Testis (tissue), 3 donors: ENCODE results near the gene PINLYP. TPM values are rescaled to one million over a fixed set of nuclear protein-coding genes. Genes with fewer than 3 reads are reported as not detected.

Source experiments
- DNase-seq: peaks from one replicate; pipeline ENCODE4 v3.0.0-alpha.2; 2019
- H3K27ac ChIP-seq, 2 donors: fragments of 200-600 bp; sonication (generic); one replicate each; pipeline ENCODE4 v1.5.1; 2019
- H3K27me3 ChIP-seq: fragments of 200-600 bp; sonication (generic); one replicate; pipeline ENCODE4 v1.5.1; 2019
- H3K36me3 ChIP-seq: fragments of 200-600 bp; sonication (generic); one replicate; pipeline ENCODE4 v1.5.1; 2017; ENCODE audit warnings: low read depth; ENCODE audit errors: missing control alignments
- H3K4me1 ChIP-seq: fragments of 200-600 bp; sonication (generic); one replicate; pipeline ENCODE4 v1.5.1; 2019
- H3K4me3 ChIP-seq, 2 donors: fragments of 200-600 bp; sonication (generic); one replicate each; pipeline ENCODE4 v1.5.1; 2017 to 2019
- H3K9me3 ChIP-seq: fragments of 200-600 bp; sonication (generic); one replicate; pipeline ENCODE4 v1.5.1; 2017
- POLR2A ChIP-seq: fragments of 450-650 bp; IDR thresholded peaks from one replicate; pipeline ENCODE4 v1.6.1; 2017; ENCODE audit warnings: antibody characterized with exemption, mild to moderate bottlenecking, moderate library complexity
- WGBS, 2 donors: methylation state at CpG; one replicate each; pipeline ENCODE4 v1.1.5; 2018; 5-methylcytosine and 5-hydroxymethylcytosine counted together
- intact Hi-C: fragments of 100-400 bp; cut with DNase I; formaldehyde crosslinking; loops from one replicate; pipeline ENCODE4 v1.15.1; 2023; ENCODE audit warnings: low total_unique reads
- polyA plus RNA-seq: library from polyadenylated mRNA; stranded (reverse); fragments of 350-450 nt; fragmentation: Illumina TruSeq; extraction: RNeasy Lipid Tissue Mini Kit (QIAGEN cat#74804); gene quantifications from one replicate; pipeline ENCODE4 v1.2.3, GENCODE V29; 2014; ENCODE audit warnings: low read depth, low replicate concordance; ENCODE audit not compliant: insufficient read depth
- total RNA-seq, 2 donors: library from RNA; depleted of rRNA; stranded (reverse); fragments of >200 nt; gene quantifications; one replicate each; pipeline ENCODE4 v1.2.3, GENCODE V29; 2016
- TF ChIP-seq, protein P1 (sequence below), 3 experiments: fragments of 450-650 bp in 2 of 3; fragments of 200-600 bp in 1 of 3; sonication (generic) in 1 of 3; IDR thresholded peaks; one replicate each; pipeline ENCODE4 v1.5.1; 2016 to 2019; ENCODE audit warnings: antibody characterized with exemption in 3 of 3, mild to moderate bottlenecking in 2 of 3, moderate library complexity in 1 of 3

Gene PINLYP
- total and polyA plus RNA-seq, 3 donors from 2014 or later, result 5.8 to 9.9 (median 5.9) TPM

DNA sequence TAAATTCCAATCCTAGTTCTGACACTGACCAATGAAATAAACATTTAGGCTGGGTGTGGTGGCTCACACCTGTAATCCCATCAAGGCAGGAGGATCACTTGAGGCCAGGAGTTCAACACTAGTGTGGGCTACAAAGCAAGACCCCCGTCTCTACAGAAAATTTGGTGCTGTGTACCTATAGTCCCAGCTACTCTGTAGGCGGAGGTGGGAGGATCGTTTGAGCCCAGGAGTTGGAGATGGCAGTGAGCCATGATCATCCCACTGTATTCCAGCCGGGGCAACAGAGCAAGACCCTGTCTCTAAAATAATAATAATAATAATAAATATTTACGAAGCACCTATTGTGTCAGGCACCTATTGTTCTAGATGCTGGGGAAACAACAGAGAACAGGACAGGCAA lies 13.7 kb downstream of the PINLYP start:
- intact Hi-C loops, result no loop called here
- H3K9me3 ChIP-seq, result no peaks in the 10 kb centered on the region
- no peak for DNase-seq
- 83 to 84% methylated on average over 5 of the region's 5 CpGs for WGBS, 2 donors
- no peak overlapping the region for H3K4me3 ChIP-seq
- no peak overlapping the region for H3K27ac ChIP-seq
- TF ChIP-seq POLR2A, result no peak
- TF ChIP-seq, protein P1, sequence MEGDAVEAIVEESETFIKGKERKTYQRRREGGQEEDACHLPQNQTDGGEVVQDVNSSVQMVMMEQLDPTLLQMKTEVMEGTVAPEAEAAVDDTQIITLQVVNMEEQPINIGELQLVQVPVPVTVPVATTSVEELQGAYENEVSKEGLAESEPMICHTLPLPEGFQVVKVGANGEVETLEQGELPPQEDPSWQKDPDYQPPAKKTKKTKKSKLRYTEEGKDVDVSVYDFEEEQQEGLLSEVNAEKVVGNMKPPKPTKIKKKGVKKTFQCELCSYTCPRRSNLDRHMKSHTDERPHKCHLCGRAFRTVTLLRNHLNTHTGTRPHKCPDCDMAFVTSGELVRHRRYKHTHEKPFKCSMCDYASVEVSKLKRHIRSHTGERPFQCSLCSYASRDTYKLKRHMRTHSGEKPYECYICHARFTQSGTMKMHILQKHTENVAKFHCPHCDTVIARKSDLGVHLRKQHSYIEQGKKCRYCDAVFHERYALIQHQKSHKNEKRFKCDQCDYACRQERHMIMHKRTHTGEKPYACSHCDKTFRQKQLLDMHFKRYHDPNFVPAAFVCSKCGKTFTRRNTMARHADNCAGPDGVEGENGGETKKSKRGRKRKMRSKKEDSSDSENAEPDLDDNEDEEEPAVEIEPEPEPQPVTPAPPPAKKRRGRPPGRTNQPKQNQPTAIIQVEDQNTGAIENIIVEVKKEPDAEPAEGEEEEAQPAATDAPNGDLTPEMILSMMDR (IDR thresholded peaks at IDR 0.05), result no peak
- H3K27me3 ChIP-seq, result no peaks in the 10 kb centered on the region
- no peaks in the 10 kb centered on the region for H3K36me3 ChIP-seq
- peaks cover 12% of the 10 kb centered on the region for H3K4me1 ChIP-seq

DNA sequence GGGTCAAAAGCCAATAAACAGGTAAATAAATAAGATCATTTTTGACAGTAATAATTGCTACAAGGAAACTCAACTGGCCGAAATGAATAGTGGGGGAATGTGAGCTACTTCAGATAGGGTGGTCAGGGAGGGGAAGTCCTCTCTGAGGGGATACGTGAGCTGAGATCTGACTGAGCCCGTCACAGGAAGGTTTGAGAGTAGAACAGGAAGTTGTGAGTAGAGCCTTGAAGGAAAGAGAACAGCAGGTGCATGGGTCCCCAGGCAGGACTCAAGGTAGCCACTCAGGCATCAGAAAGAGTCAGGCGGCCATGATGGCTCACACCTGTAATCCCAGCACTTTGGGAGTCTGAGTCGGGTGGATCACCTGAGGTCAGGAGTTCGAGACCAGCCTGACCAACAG lies 14.1 kb downstream of the PINLYP start:
- WGBS, 2 donors, result 80 to 81% methylated on average over 6 of the region's 6 CpGs
- TF ChIP-seq, protein P1 (IDR thresholded peaks at IDR 0.05), result no peak
- TF ChIP-seq POLR2A, result no peak
- intact Hi-C loops, result no loop called here
- Histone ChIP-seq H3K27ac (no peak overlapping the region), H3K4me3 (no peak overlapping the region), H3K9me3 (no peaks in the 10 kb centered on the region), H3K4me1 (peaks cover 16% of the 10 kb centered on the region), H3K36me3 (no peaks in the 10 kb centered on the region), H3K27me3 (no peaks in the 10 kb centered on the region)
- no peak for DNase-seq

DNA sequence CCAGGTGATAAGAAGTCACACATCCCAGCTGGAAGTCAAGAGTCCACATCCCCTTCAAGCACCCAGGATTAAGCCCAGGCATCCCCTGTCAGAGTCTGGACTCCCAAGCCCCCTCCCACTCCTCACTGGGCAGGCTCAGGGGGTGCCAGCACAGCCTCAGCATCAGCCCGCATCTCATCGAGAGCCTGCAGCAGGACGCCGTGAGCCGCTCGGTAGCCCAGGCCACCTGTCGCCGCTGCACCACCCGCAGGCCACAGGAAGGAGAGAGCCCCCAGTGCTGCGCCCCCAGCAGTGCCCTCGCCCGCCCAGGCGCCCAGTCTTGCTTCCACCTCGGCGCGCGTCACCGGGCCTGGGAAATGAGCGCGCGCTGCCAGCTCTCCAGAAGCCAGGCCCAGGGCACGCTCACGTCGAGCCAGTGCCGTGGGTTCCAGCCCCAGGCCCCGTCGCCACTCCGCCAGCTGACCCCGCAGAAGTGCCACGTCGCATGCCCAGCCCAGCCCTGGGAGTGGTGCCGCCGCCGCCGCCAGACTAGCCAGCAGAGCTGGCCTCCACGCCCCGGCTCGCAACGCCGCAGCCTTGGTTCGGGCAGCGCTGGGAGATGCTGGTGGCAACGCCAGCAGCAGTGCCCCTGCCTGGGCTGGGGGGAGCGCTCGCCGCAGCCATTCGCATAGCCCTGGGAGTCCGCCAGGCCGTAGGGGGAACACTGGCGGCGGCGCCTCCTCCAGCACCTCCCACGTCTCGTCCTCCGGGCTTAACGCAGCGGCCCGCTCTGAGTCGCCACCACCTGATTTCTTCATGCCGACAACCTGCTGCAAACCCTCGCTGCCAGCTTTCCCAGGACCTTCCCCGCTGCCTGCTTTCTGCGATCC lies 16.5 kb downstream of the PINLYP start:
- no peaks in the 10 kb centered on the region for H3K9me3 ChIP-seq
- intact Hi-C loops, result no loop called here
- H3K27me3 ChIP-seq, result no peaks in the 10 kb centered on the region
- H3K4me3 ChIP-seq, result peak overlapping the region; percentile 15 to 35
- no peak overlapping the region for H3K27ac ChIP-seq
- no peak for DNase-seq
- 37 to 80% methylated on average over 26 to 56 of the region's 63 CpGs for WGBS, 2 donors
- peaks cover 24% of the 10 kb centered on the region for H3K4me1 ChIP-seq
- no peak for TF ChIP-seq POLR2A
- TF ChIP-seq, protein P1 (IDR thresholded peaks at IDR 0.05), result no peak
- H3K36me3 ChIP-seq, result no peaks in the 10 kb centered on the region

DNA sequence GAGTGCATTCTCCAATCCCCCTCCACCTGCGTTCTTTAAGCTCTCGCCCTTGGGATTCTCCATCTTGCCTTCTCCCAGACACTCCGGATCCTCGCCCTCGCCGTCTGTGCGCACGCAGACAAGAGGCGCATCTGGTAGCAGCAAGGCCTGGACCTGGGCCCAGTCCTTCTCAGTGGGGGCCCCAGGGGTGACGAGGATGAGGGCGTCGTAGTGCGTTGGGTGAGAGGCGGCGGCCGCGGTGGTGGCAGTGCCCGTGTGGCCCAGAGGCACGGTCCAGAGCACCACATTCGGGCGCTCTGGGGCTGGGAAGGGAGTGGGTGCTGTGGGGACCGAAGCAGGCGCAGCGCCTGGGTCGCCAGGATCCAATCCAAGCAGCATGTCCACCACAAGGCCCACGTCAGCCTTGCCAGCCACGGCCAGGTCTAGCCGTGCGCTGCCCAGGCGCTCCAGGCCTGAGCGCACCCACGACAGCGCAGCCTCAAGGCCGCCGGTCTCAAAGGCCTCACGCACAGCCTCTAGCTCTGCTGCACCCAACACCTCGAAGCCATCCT lies 17.3 kb downstream of the PINLYP start:
- TF ChIP-seq, protein P1 (IDR thresholded peaks at IDR 0.05), result no peak
- TF ChIP-seq POLR2A, result no peak
- 74 to 80% methylated on average over 24 to 37 of the region's 37 CpGs for WGBS, 2 donors
- Histone ChIP-seq H3K27ac (no peak overlapping the region), H3K4me1 (peaks cover 31% of the 10 kb centered on the region), H3K4me3 (peak overlapping the region; percentile 15 to 35), H3K36me3 (no peaks in the 10 kb centered on the region), H3K9me3 (no peaks in the 10 kb centered on the region), H3K27me3 (no peaks in the 10 kb centered on the region)
- DNase-seq, result no peak
- intact Hi-C loops, result no loop called here
